ENCODE results near the gene ADAMTS12. TPM values are rescaled to one million over a fixed set of nuclear protein-coding genes. Genes with fewer than 3 reads are reported as not detected.
A peak's percentile ranks its signal among the peaks of the same experiment; 100 is the strongest.

Gene ADAMTS12
- total and polyA plus RNA-seq, 2 of the 8 experiments (the other 6 are each of a cell fraction or from before 2014, with no cell fraction given) = 6.4 to 12.8 TPM

DNA sequence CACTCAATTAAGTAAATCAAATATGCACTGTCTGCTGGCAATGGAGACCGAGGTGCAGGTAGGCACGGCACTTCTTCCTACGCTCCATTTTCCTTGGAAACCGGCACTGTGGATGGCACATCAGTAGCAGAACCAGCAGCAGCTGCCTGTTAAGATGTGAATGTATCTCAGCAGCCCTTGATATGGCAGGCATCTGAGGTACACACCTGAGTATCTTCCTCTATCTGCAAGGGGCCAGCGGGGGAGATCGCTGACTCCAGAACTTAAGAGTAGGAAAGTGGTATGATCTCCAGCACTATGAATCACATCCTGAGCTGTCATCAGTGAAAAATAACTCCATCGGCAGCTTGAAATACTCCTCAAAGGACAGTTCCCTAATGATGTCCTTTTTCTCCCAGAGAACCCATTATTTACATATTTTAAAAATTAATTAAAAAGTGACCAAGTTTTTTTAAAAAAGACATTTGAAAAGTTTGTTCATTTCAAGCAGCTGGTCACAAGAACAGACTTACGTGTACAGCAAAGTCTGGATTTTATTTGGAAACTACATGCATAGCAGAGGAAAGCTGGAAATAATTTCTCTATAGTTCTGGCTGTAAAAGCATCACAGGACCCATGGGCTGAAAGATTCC lies 97.1 kb downstream of the ADAMTS12 start:
- H3K23me2 ChIP-seq (ENCODE audit: low read depth, low read length) = no peaks in the 10 kb centered on the region
- H2BK15ac ChIP-seq (ENCODE audit: low read length) = no peak overlapping the region
- H2BK120ac ChIP-seq (replicated peaks; ENCODE audit: low read depth, low read length) = no peak overlapping the region
- H3K79me2 ChIP-seq (ENCODE audit: control insufficient read depth in 1 of 2, insufficient read depth in 2 of 2, low read length in 2 of 2) = no peaks in the 10 kb centered on the region
- H3K4me1 ChIP-seq (replicated peaks in 1 of 4; ENCODE audit: control insufficient read depth in 3 of 4, insufficient read depth in 4 of 4, low read length in 3 of 4) = peaks cover 0 to 5% (median 0%) of the 10 kb centered on the region in 4 experiments; a peak in 2 of 7 replicates
- H2BK20ac ChIP-seq (ENCODE audit: low read length) = no peak overlapping the region
- H3K14ac ChIP-seq (ENCODE audit: insufficient read length) = no peak overlapping the region
- no peak overlapping the region for H4K91ac ChIP-seq (replicated peaks; ENCODE audit: insufficient read length, low read length)
- no peak overlapping the region for H3K4me2 ChIP-seq (ENCODE audit: insufficient read depth in 1 of 2, low read depth in 2 of 2, low read length in 2 of 2)
- FAIRE-seq (no peak), DNase-seq (ENCODE audit: low read depth in 1 of 2, low spot score in 2 of 2) (no peak)
- WGBS, 2 experiments (ENCODE audit: extremely low coverage in 1 of 2, insufficient coverage in 1 of 2, insufficient read length in 1 of 2, insufficient replicate concordance in 2 of 2, low coverage in 1 of 2, low lambda C conversion rate in 2 of 2, missing lambda C conversion rate in 1 of 2) = 83% methylated on average over 8 of the region's 8 CpGs; no CpG with 5 or more reads in 1 of the 2 experiments
- POLR2A ChIA-PET (ENCODE audit: partially characterized antibody) = no interaction called here
- no peak overlapping the region for H2AFZ ChIP-seq (ENCODE audit: low read length)
- H3K23ac ChIP-seq (ENCODE audit: insufficient read length) = no peak overlapping the region
- H2BK12ac ChIP-seq (ENCODE audit: low read depth, low read length) = no peak overlapping the region
- TF ChIP-seq, protein P1, sequence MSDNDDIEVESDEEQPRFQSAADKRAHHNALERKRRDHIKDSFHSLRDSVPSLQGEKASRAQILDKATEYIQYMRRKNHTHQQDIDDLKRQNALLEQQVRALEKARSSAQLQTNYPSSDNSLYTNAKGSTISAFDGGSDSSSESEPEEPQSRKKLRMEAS (IDR thresholded peaks at IDR 0.05) = no peak
- TF ChIP-seq SP2 (IDR thresholded peaks at IDR 0.05; ENCODE audit: low read length) (no peak), EP300 (IDR thresholded peaks at IDR 0.05; ENCODE audit: borderline replicate concordance in 1 of 2, low read depth in 2 of 2, low read length in 2 of 2) (no peak), CBX5 (IDR thresholded peaks at IDR 0.05; ENCODE audit: low read depth, low read length) (no peak), CHD1 (IDR thresholded peaks at IDR 0.05; ENCODE audit: low read depth, low read length) (no peak), CBX8 (IDR thresholded peaks at IDR 0.05; ENCODE audit: borderline replicate concordance, low read depth, low read length) (no peak), JUND (IDR thresholded peaks at IDR 0.05; ENCODE audit: low read length) (no peak), BRCA1 (IDR thresholded peaks at IDR 0.05; ENCODE audit: low read depth, low read length) (no peak), FOSL1 (IDR thresholded peaks at IDR 0.05; ENCODE audit: insufficient read depth, low read depth, low read length) (no peak), EZH2 (IDR thresholded peaks at IDR 0.05; ENCODE audit: low read depth, low read length, severe bottlenecking) (no peak), KDM4A (IDR thresholded peaks at IDR 0.05; ENCODE audit: low read depth, low read length, severe bottlenecking) (no peak)
- H4K5ac ChIP-seq (ENCODE audit: insufficient read length, low read depth, low read length) = no peak overlapping the region
- H3K9me3 ChIP-seq (ENCODE audit: insufficient read depth in 2 of 2, low read depth in 1 of 2, low read length in 1 of 2) = no peaks in the 10 kb centered on the region
- no peak overlapping the region for H2BK5ac ChIP-seq (ENCODE audit: low read depth, low read length)
- H3K79me1 ChIP-seq (ENCODE audit: low read depth, low read length) = no peaks in the 10 kb centered on the region
- H4K20me1 ChIP-seq (replicated peaks in 1 of 2; ENCODE audit: control insufficient read depth in 1 of 2, insufficient read depth in 2 of 2, low read length in 2 of 2) = no peaks in the 10 kb centered on the region
- H2AK5ac ChIP-seq (ENCODE audit: low read depth, low read length) = no peak overlapping the region
- H4K8ac ChIP-seq (ENCODE audit: extremely low read depth, insufficient read depth, low read length) = no peak overlapping the region
- H3K4ac ChIP-seq (replicated peaks; ENCODE audit: insufficient read length, low read depth, low read length) = peak overlapping the region; percentile 60
- no peaks in the 10 kb centered on the region for H3K36me3 ChIP-seq (ENCODE audit: control insufficient read depth in 2 of 4, insufficient read depth in 4 of 4, low read length in 3 of 4)
- no peak overlapping the region for H3K18ac ChIP-seq (ENCODE audit: extremely low read depth, low read length)
- CTCF ChIA-PET (ENCODE audit: partially characterized antibody) = interaction anchor here (1.4 to 1.5 kb wide), 2 partner anchors 140 to 206 kb away, joined by 6 read pairs; no protein-coding TSS in a partner anchor
- H3K9ac ChIP-seq (replicated peaks in 1 of 4; ENCODE audit: extremely low read depth in 1 of 4, low read depth in 3 of 4, low read length in 3 of 4) = no peak overlapping the region
- H3K27ac ChIP-seq (ENCODE audit: low read depth, low read length) = no peak overlapping the region
- H3K4me3 ChIP-seq (ENCODE audit: extremely low read depth in 1 of 4, insufficient read depth in 2 of 4, low read depth in 3 of 4, low read length in 4 of 4) = no peak overlapping the region
- H3K27me3 ChIP-seq (replicated peaks in 1 of 4; ENCODE audit: control insufficient read depth in 3 of 4, extremely low read depth in 1 of 4, insufficient read depth in 3 of 4, low read length in 3 of 4) = no peaks in the 10 kb centered on the region
- no peak overlapping the region for H3K56ac ChIP-seq (replicated peaks; ENCODE audit: insufficient read length, low read depth, low read length)

All from H1 (cell line).